GM21576 (cell line): ENCODE data around the gene RAB13.

ENCODE experiments used
- ATAC-seq: cut with Tn5 transposase; IDR thresholded peaks from one replicate; pipeline ENCODE4 v1.9.1; 2021; ENCODE audit warnings: mild to moderate bottlenecking, moderate library complexity; ENCODE audit not compliant: unreplicated experiment

RAB13 gene

GRCh38 chr1:153934746-153935145 is 51.4 kb downstream of the RAB13 start:
- no peak for ATAC-seq

- no peak for ATAC-seq
Observed at GRCh38 chr1:153933955-153934354, 52.2 kb downstream of the RAB13 start.

GRCh38 chr1:153933430-153933829 is 52.7 kb downstream of the RAB13 start:
- no peak for ATAC-seq

- ATAC-seq, result no peak
Observed at GRCh38 chr1:153932156-153933131, 53.7 kb downstream of the RAB13 start.
